ENCODE results near the gene GATAD2A. TPM values are rescaled to one million over a fixed set of nuclear protein-coding genes. Genes with fewer than 3 reads are reported as not detected.

Gene GATAD2A
- total and polyA plus RNA-seq, 9 of the 15 experiments (the other 6 are each of a cell fraction or from before 2014, with no cell fraction given): 2.4 to 226 (median 44.2) TPM

- peak; percentile 81 to 94 for TF ChIP-seq MNT (conservative IDR thresholded peaks at IDR 0.05)
- TF ChIP-seq KLF10 (CRISPR knock-in tag; IDR thresholded peaks at IDR 0.05): no peak
- peak; percentile 100 for TF ChIP-seq GATAD2B (IDR thresholded peaks at IDR 0.05; ENCODE audit: borderline replicate concordance)
- peak; percentile 82; the same call in 1 of the 2 replicates for TF ChIP-seq JUN (IDR thresholded peaks at IDR 0.05; ENCODE audit: borderline replicate concordance, low read depth, low read length)
- TF ChIP-seq JUN (CRISPR knock-in tag; IDR thresholded peaks at IDR 0.05; ENCODE audit: borderline replicate concordance): peak; percentile 94
- no peak for TF ChIP-seq SIX5 (IDR thresholded peaks at IDR 0.05; ENCODE audit: borderline replicate concordance in 1 of 2, insufficient read depth in 1 of 2, low read depth in 1 of 2, low read length in 2 of 2)
- no peak; the same call in 1 of the 2 replicates for TF ChIP-seq STAT6 (CRISPR knock-in tag; IDR thresholded peaks at IDR 0.05)
- no peak for TF ChIP-seq ZNF551 (CRISPR knock-in tag; IDR thresholded peaks at IDR 0.05)
- no peak for TF ChIP-seq CEBPZ (IDR thresholded peaks at IDR 0.05; ENCODE audit: borderline replicate concordance, low read depth, low read length)
- TF ChIP-seq DEAF1 (CRISPR knock-in tag; IDR thresholded peaks at IDR 0.05): no peak
- TF ChIP-seq HMGXB4 (CRISPR knock-in tag; IDR thresholded peaks at IDR 0.05): peak; percentile 89
- TF ChIP-seq HDAC2 (IDR thresholded peaks at IDR 0.05): peak; percentile 97
- TF ChIP-seq ZNF778 (CRISPR knock-in tag; IDR thresholded peaks at IDR 0.05): no peak
- no peak for TF ChIP-seq TAL1 (IDR thresholded peaks at IDR 0.05)
These were observed at the start of gene GATAD2A (continued) for GRCh38 chr19:19404879-19405860.
